ENCODE measurements around the gene C3orf20. TPM values are rescaled to one million over a fixed set of nuclear protein-coding genes. Genes with fewer than 3 reads are reported as not detected.
"Not testable (repeated sequence)": the region's sequence is repeated elsewhere in the genome, so short reads cannot be mapped to it uniquely, and the experiment has no call there.

The C3orf20 gene
- total RNA-seq, 1 donor from 2014 or later: not detected

DNA sequence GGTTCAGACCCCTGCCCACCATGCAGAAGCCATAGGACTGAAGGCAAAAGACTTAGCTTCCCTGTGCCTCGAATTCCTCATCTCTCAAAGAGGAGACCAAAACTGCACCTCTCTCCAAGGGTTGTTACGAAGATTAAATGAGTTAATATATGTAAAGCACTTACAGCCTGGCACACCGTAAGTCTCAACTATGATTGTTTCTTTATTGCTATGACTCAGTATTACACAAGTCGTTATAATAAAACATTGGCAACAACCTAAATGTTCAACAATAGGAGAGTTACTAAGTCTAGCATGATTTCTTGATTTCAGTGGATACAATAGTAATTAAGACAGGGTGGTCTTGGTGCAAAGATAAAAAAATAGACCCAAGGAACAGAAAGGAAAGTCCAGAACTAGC is 124.2 kb downstream of the C3orf20 start:
- DNase-seq: no peak

DNA sequence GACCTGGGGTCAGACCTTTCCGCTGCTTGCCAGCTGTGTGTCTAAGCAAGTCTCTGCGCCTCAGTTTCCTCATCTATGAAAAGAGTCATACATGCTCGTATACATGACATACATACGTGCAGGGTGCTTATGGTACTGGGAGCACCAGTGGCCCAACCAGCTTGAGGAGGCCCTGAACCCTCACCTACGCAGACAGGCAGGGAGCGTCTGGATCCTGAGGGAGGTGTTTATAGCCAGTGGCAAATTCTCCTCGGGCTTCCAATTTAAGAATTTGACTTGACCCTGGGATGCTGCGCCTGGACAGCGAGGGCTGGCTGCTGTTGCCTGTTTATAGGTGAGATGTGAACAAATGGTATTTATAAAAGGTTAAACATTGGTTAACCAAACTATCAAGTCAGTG is 126.1 kb downstream of the C3orf20 start:
- DNase-seq: no peak

GRCh38 chr3:14801668-14802380 is 126.9 kb downstream of the C3orf20 start:
- no peak for DNase-seq

GRCh38 chr3:14802381-14802731 is 127.4 kb downstream of the C3orf20 start:
- DNase-seq: no peak

GRCh38 chr3:14803101-14803980 is 128.4 kb downstream of the C3orf20 start:
- no peak for DNase-seq

DNA sequence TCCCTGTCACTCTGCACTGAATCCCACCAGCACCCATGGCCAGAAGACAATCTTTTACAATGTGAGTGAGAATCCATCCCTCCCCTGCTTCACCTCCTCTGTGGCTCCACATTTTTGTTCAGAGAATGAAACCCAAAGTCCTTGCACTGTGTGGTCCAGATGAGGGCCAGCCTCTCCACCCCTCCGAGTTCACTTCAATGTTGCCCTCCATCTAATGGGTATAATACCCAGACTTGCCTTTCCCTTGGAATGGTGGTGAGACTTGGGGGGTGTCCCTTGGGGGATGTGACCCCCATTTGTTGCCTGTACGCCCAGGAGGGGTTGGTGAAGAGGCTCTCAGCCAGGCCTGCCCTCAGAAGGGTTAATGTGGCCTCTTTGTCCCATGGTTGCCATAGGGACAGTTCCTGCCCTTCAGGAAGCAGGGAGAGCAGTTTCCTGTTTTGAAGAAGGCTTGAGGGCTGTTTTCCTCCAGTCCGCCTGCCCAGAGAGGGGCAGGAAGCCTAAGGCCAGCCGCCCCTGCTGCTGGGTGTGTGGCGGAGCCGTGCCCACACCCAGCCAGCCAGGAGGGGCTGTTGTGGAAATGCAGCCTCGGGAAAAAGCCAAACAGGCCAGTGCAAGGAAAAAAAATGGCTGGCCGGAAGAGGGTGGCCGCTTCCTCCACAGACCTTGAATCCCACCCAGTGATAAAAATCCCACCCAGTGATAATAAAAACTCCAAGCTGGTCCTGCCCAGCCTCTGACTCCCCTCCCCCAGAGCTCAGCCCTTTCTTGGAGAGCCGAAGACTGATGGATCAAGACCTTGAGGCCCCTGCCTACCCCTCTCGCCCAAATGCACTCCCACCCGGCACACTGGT is 129.3 kb downstream of the C3orf20 start:
- no peak for DNase-seq

- DNase-seq: no peak
These were observed 130.2 kb downstream of the C3orf20 start for GRCh38 chr3:14804835-14805780.

DNA sequence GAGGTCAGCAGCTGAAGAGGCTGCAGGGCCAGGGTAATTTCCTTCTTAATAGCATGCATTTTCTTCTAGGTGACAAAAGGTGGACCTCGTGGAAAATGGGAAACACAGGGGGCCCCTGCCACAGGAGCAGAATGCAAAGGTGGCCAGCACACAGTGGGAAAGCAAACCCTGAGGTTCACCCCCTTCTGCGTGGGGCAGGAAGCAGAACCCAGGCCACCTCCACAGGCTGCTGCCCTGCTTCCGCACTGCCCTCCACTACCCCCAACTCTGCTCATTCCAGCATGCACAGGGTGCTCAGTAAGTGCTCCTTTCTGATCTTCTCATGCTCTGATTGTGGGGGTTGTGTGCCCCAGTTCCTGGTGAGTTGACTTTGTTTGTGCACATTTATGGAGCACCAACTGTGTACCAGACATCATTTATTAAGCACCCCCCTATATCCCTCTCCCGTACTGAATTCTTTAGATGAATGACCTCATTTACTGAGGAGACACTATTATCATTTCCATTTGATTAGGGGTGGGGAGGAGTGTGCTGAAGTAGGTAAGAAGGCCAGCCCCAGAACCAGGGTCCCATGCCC is 131.1 kb downstream of the C3orf20 start:
- no peak for DNase-seq

DNA sequence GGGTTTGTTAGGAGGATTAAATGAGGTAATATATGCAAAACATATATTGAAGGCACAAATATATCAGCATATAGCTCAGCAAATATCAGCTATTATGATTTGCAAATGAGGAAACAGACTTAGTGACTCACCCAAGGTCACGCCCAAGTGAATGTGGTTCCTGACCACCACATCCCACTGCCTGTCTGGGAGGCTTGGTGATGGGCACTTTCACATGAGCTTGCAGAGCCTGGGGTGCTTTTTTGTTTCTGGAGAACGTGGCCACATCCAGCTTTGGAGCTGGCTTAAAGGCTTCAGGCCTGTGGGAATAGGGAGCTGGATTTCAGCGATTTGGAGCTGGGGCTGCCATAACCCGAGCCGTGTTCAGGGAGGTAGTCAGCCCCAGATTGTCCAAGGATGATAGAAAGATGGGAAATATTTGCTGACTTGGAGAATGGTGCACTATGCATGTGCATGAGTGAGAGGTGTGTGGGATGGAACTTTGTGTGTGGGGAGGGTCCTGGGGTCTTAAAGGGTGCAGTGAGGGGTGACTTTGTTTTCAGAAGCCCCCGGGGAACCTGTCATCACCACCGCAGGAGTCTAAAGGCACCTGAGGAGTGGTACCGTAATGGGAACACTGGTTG is 131.8 kb downstream of the C3orf20 start:
- DNase-seq: no peak

DNA sequence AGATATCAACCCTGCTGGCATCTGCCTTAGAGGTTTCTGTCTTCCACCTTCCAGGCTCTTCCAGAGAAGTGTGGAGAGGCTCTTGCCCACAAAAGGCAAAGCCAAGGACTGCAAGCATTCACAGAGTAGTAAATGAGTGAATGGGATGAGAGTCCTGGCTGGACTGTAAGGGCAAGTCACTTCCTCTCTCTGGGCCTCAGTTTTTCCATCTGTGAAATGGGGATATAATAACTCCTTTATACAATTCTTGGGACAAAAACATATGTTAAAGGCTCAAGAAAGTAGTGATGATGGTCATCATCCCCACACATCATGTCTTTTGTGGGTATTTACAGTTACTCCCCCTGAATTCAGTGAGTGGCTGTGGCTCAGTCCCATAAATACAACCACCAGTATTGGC is 133.1 kb downstream of the C3orf20 start:
- DNase-seq: no peak

DNA sequence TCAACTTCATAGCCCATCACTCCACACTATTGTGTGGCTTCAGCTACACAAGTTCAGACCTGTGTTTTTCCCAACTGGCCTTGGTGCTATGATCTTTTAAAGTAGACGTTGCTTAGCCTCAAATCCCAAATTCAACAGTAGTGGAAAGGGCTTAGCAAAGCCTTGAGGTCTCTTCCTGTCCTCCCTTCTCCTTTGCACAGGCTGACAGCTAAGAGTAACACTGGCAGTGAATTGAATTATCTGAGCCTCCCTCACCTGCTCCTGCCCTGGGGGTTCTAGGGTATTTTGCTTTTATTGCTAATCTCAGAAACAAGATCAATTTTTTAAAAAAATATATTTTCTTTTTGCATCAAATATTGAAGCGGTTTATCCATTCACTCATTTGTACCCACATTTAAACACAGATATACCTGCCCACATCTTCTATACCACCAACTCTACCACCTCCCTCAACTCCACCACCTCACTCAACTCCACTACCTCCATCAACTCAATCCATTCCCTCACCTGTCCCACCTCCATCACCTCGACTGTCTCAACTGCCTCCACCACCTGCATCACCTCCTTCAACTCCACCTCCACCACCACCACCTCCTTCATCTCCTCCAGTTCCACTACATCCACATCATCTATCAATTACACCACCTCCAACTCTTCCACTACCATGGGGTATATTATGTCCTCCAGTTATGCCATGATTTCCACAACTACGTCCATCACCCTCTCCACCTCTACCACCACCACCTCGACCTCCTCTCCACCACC is 133.7 kb downstream of the C3orf20 start:
- peak; percentile 31 for DNase-seq

DNA sequence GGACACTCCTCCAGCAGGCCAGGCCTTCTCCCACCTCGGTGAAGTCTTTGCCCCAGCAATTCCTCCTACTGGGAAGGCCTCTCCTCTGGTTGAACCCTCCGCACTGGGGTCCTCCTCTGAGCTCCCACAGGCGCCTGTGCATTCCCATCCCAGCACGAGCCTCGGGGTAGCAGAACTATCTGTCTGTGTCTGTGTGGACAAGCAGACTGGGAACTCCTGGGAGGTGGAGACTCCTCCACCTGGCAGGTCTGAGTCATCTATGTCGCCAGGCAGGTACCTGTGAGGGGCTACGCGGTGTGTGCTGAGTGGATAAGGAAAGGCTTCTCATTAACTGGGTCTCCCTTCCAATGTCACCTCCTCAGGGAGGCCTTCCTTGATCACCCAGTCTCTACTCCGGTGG is 134.7 kb downstream of the C3orf20 start:
- not testable (repeated sequence) for DNase-seq

DNA sequence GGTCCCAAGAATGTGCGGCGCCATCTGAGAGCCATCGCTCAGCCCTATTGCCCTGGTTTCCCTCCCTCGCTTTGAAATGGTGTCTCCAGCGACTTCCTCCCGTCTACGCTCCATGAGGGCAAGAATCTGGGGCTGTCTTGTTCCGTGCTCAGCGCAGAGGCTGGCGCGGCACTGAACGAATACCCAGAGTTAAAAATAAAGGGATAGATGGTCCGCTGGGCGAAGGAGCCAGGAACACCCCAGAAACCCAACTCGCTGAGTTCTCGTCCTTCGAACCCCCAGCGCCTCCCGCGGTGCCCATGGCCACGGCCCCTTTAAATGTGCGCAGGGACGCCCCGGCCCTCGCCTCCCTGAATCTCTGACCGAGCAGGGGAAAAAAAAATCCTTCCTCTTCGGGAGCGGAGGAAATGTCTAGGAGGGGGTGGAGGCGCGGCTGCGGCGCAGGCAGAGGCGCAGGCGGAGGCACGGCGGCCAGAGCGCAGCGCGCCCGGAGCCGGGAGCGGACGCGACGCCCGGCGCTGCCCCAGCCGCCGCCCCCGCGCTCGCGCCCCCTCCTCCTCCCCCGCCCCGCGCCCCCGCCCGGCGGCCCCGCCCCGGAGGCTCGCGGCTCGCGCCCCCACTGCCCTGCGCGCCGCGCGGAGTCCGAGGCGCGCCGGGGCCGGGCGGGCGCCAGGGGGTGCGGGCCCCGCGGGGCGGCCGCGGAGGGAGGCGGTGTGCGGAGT is 135.3 kb downstream of the C3orf20 start:
- DNase-seq: peak; percentile 63

GRCh38 chr3:14810801-14811661 is 136.1 kb downstream of the C3orf20 start:
- DNase-seq: peak; percentile 27

- DNase-seq: peak; percentile 41
These were observed 136.7 kb downstream of the C3orf20 start for GRCh38 chr3:14811684-14812083.

GRCh38 chr3:14812196-14812790 is 137.4 kb downstream of the C3orf20 start:
- DNase-seq: no peak

- peak; percentile 56 for DNase-seq
These were observed 139.5 kb downstream of the C3orf20 start for GRCh38 chr3:14814411-14814871.

- no peak for DNase-seq
These were observed 141.4 kb downstream of the C3orf20 start for GRCh38 chr3:14816359-14816758.
